GM12865 (cell line): Measurements from ENCODE around the gene SNX20.

Experiments used
- DNase-seq: peaks from one replicate; pipeline ENCODE4 v3.0.0; 2010; ENCODE audit warnings: low read depth
- H3K4me3 ChIP-seq: 2 replicates; pipeline ENCODE4 v1.5.1; 2011; ENCODE audit warnings: mild to moderate bottlenecking, low read depth, low read length, control low read depth
- TF ChIP-seq, protein P1 (sequence below): IDR thresholded peaks from 2 replicates; pipeline ENCODE4 v1.5.1; 2011; ENCODE audit warnings: low read length, control low read depth, low read depth, inconsistent platforms; ENCODE audit not compliant: insufficient read depth; ENCODE audit errors: missing control alignments

Gene SNX20

DNA sequence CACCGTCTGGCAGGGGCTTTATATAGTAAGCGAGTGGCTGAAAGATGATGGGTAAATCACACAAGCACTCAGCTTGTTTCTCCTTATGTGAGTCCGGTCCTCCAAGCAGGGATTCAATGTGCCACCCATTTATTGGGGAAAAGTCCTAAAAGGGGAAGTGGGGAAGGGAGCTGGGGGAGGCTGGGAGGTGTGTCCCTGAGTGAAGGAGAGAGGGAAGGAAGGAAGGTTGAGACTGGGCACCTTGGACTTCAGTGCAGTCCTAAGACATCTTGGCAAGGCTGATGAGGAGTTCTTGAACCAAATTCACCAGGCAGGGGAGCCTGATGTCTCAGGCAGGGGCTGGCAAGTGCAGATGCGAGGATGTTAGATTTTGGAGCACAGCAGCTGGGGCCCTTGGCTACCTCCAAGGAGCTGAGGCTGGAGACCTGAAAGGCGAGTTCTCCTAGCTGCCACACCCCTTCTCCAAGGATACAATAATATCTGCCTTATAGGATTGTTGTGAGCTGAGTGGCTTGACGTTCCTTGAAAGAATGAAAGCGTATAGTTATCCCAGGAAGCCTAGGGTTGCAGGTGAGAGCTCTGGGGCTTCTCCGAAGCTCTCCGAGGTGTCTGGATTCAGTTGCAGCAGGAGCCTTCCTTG is 37.8 kb upstream of the SNX20 start:
- no peak for DNase-seq
- TF ChIP-seq, protein P1, sequence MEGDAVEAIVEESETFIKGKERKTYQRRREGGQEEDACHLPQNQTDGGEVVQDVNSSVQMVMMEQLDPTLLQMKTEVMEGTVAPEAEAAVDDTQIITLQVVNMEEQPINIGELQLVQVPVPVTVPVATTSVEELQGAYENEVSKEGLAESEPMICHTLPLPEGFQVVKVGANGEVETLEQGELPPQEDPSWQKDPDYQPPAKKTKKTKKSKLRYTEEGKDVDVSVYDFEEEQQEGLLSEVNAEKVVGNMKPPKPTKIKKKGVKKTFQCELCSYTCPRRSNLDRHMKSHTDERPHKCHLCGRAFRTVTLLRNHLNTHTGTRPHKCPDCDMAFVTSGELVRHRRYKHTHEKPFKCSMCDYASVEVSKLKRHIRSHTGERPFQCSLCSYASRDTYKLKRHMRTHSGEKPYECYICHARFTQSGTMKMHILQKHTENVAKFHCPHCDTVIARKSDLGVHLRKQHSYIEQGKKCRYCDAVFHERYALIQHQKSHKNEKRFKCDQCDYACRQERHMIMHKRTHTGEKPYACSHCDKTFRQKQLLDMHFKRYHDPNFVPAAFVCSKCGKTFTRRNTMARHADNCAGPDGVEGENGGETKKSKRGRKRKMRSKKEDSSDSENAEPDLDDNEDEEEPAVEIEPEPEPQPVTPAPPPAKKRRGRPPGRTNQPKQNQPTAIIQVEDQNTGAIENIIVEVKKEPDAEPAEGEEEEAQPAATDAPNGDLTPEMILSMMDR: no peak
- no peak overlapping the region for H3K4me3 ChIP-seq

DNA sequence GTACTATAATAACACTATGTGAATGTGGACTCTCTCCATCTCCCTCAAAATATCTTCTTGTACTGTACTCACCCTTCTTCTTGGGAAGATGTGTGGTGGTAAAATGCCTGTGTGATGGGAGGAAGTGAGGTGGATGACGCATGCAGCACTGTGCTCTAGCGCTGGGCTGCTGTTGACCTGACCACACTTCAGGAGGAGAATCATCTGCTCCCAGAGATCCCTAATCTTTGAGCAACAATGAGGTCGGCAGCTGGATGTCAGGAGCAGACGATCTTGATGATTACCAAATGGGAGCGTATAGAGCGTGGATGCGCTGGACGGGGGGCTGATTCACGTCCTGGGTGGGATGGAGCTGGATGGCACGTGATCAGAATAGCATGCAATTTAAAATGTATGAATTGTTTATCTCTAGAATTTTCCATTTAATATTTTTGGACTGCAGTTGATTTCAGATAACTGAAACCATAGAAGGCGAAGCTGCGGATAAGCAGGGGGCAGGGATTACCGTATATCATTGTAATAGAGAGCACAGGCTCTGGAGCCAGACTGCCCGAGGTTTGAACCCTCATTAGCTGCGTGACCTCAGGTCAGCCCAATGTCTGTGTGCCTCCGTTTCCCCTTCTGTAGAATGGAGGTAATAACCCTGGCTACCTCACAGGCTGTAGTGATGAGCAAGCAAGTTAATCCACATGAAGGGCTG is 37.1 kb upstream of the SNX20 start:
- DNase-seq: no peak
- TF ChIP-seq, protein P1: no peak
- no peak overlapping the region for H3K4me3 ChIP-seq

DNA sequence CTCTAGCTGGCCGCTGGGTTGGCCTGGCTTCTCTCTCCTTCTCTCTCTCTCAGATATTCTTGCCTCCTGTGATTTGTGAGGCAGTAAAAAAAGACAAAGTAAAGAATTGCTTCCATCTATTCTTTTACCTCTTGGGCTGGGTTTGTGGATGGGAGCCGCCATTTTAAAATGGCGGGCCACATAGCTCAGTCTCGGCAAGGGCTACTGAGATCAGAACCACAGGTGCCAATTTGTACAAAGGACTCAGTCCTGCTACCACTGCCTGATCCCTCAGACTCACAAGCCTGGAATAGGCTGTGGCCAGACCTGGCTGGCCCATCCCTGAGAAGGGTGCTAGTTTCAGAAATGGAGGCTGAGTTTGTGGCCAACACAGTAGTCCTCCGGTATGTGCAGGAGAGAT is 36.4 kb upstream of the SNX20 start:
- TF ChIP-seq, protein P1: no peak

DNA sequence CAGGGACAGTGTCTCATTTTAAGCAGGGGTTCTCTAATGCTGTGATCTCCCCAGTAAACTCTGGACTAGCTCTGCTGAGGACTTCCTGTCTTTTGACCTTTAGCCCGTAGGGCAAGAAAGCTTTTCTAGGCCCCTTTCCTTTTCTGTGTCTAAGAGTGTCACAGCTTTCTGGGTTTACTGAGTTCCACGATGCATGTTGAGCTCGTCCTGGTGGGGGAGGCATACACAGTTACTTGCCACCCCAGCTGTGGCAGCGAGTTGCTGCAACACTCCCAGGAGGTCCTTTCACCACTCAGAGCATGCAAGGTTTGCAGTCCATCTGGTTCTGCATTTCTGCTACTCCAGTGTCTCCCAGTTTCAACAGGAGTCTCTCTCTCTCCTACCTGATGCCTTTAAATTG is 36.0 kb upstream of the SNX20 start:
- DNase-seq: no peak
- TF ChIP-seq, protein P1: no peak
- no peak overlapping the region for H3K4me3 ChIP-seq

More for the DNA sequence above, 36.4 kb upstream of the SNX20 start:
- H3K4me3 ChIP-seq: no peak overlapping the region
- DNase-seq: no peak

DNA sequence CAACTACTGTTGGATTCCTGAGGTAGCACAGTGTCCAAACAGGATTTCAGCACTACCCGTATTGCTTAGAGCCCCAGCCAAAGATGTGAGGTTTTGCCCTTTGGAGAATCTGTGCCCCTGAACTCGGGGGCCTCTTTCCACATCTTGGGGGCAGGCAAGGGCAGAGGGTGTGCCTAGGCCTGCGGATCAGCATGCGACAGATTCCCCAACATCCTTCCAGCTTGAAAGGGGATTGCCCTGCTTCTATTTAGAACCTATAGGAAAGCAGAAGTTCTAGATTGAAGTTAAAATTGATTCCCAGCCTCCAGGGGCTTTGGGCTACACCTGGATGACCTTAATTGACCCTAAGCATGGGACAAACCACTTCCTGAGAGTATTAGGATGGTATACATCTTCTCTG is 31.8 kb upstream of the SNX20 start:
- DNase-seq: no peak
- TF ChIP-seq, protein P1: no peak
- H3K4me3 ChIP-seq: no peak overlapping the region

DNA sequence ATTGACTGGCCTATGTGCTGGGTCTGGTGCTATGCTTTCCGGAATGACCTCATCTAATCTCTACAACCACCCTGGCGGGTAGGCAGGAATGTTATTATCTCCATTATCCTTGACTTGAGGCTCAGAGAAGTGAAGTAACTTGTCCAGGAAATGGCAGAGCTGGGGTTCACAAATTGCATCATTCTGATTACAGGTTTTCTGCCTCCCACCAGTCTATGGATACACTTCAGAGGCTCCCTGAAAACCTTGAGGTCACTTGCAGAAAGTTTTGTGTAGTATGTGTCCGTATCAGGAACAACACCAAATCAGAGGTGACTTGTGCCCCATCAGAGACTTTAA is 31.4 kb upstream of the SNX20 start:
- H3K4me3 ChIP-seq: no peak overlapping the region
- TF ChIP-seq, protein P1: no peak
- no peak for DNase-seq

DNA sequence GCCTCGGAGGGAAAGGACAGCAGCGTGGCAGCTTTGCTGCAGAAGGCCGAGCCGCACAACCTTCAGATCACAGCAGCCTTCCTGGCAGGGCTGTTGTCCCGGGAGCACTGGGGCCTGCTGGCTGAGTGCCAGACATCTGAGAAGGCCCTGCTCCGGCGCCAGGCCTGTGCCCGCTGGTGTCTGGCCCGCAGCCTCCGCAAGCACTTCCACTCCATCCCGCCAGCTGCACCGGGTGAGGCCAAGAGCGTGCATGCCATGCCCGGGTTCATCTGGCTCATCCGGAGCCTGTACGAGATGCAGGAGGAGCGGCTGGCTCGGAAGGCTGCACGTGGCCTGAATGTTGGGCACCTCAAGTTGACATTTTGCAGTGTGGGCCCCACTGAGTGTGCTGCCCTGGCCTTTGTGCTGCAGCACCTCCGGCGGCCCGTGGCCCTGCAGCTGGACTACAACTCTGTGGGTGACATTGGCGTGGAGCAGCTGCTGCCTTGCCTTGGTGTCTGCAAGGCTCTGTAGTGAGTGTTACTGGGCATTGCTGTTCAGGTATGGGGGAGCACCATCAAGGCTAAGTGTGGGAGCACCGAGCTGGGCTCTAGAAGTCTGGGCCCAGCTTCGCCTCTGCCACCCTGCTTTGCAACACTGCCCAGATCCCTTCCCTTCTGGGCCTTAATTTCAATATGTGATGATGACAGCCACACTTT is 30.9 kb upstream of the SNX20 start:
- no peak for DNase-seq
- TF ChIP-seq, protein P1: no peak
- H3K4me3 ChIP-seq: no peak overlapping the region
